CD4-positive, alpha-beta T cell treated with Interleukin-4 for 4 hours (primary cell): Measurements from ENCODE around the gene KANSL1.
"Not testable (repeated sequence)": the region's sequence is repeated elsewhere in the genome, so short reads cannot be mapped to it uniquely, and the experiment has no call there.

Source experiments
- DNase-seq: peaks from one replicate; pipeline ENCODE4 v3.0.0-alpha.2; 2020

KANSL1 gene

DNA sequence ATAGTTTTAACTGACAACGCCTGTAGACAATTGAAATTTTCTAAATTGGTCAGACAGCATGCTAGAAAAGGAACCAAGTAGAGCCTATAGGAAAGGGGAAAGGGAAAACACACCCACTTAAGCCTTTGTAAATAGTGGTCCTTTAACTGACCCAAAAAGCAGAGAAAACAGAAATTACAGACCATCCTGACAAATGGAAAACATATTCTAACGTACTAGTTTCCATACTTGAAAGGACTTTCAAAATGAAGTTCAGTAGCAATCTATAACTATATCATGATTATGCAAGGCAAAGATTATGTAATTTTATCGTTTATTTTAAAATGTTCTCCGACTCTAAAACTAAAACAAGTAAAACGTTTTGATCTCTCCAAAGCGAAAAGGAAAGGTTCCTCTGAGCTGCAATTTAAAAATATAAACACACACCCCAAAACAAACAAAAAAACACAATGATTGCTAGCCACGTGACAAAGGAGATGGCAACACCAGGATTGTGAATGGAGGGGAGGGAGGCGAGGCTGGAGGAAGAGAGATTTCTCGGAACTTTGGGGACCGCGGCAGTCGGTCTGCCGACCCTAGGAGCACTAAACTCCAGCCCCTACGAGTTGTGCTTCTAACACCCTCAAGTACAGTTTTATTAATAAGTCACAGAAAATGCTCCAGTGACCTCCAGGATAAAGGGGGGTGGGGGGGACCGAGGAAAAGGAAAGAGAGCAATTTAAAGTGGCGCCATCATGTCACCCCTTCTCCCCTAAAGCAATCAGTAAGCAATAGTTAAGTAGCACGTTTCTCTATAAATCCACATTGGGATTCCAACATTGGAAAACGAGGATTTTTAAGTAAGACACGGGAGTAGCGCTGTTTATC, 1.7 kb downstream of the KANSL1 start:
- DNase-seq = peak; percentile 45

DNA sequence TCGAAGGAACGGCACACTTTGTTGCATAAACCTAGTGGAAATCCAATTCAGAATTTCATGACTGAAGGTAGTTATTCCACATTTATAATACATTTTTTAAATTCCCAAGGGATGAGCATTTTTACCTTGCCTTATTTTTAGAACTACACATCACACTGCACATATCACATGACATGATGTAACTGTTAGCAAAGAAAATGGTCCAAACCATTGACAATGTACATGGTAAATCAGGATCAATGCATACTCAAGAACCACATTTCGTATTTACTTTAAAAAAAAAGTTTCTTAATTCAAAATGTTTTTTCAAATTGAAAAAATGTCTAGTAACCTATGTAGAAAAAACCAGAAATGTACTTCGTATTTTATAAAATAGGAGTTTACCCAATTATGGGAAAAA, 2.5 kb downstream of the KANSL1 start:
- no peak for DNase-seq

DNA sequence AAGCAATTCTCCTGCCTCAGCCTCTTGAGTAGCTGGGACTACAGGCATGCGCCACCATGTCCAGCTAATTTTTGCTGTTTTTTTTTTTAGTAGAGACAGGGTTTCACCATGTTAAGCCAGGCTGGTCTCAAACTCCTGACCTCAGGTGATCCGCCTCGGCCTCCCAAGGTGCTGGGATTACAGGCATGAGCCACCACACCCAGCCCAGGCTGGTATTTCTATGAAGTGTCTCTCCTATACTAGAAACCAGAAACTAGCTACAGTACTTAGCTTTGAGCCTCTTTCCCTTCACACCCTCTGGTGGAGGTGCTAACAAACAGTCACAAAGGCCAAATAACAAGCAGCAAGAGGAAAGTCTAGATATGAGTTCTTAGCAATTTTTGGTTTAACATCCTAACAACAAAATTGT, 6.4 kb downstream of the KANSL1 start:
- peak; percentile 68 for DNase-seq

DNA sequence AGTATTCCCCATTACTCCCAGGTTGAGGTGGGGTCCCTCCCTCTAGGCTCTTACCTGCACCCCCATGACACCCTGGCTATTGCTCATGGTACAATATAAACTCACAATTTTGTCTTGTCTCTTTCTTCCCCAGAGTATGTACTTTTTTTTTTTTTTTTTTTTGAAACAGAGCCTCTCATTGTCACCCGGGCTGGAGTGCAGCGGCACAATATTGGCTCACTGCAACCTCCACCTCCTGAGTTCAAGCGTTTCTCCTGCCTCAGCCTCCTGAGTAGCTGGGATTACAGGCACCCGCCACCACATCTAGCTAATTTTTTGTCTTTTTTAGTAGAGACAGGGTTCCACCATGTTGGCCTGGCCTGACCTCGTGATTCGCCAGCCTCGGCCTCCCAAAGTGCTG, 8.5 kb downstream of the KANSL1 start:
- DNase-seq = no peak

DNA sequence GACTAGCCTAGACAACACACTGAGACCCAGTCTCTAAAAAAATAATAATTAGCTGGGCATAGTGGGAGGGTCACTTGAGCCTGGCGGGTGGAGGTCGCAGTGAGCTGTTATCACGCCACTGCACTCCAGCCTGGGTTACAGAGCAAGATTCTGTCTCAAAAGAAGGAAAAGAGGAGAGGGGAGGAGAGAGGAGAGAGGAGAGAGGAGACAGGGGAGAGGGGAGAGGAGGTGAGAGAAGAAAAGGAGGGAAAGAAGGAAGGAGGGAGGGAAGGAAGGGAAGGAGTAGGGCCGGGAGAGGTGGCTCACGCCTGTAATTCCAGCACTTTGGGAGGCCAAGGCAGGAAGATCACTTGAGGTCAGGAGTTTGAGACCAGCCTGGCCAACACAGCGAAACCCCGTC, 9.8 kb downstream of the KANSL1 start:
- not testable (repeated sequence) for DNase-seq

DNA sequence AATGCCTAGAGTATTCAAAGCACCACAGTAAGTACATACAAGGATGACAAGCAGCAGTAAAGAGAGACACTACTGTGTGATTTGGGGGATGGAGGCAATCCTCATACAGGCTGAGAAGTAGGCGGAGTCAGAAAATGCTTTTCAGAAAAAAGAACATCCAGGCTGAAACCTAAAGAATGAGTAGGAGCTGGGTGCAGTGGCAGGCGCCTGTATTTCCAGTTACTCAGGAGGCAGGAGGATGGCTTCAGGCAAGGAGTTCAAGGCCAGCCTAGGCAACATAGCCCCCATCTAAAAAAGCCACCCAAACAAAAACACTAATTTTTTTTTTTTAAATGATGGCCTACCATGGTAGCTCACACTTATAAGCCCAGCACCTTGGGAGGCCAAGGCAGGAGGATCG, 10.3 kb downstream of the KANSL1 start:
- no peak for DNase-seq

DNA sequence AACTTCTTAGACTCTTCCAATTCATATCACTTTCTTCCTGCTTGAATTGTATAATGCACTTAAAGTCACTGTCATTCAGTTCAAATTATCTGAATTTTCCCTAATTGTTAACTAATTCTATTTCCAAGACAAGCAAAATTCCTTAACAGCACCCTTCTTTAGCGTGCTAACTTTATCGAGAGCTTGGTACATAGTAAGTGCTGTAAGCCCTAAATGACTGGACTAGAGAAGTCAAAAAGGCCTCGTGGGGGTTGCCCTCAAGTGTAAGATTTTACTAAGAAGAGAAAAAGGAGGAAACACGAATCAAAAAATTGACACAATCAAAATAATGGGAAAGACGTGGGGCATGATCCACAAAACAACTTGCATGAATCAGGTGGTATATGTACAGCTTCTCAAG, 11.3 kb downstream of the KANSL1 start:
- DNase-seq = no peak

DNA sequence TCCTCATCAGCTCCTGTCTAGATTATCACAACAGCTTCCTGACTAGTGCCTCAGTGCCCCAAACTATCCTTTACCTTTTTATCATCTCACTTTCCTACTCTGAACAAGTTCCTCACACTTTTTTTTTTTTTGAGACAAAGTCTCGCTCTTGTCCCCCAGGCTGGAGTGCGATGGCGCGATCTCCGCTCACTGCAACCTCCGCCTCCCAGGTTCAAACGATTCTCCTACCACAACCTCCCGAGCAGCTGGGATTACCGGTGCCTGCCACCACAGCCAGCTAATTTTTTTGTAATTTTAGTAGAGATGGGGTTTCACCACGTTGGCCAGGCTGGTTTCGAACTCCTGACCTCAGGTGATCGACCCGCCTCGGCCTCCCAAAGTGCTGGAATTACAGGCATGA, 11.9 kb downstream of the KANSL1 start:
- not testable (repeated sequence) for DNase-seq

DNA sequence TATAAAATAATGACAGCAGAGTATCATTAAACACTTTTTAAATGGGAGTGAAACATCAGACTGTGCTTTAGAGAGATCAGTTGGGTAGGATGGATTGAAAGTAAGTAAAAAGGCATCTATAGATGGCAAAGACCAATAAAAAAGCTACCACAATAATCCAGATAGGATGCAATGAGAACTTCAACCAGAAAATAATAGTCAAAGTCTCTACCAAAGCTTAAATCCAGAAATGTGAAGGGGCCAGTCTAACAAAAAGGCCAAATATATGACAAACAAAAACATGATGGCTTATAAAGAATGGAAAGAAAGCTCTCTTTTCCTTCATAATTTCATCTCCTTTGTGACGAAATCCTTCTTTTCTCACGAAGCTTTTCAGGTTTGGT, 12.3 kb downstream of the KANSL1 start:
- DNase-seq = no peak

DNA sequence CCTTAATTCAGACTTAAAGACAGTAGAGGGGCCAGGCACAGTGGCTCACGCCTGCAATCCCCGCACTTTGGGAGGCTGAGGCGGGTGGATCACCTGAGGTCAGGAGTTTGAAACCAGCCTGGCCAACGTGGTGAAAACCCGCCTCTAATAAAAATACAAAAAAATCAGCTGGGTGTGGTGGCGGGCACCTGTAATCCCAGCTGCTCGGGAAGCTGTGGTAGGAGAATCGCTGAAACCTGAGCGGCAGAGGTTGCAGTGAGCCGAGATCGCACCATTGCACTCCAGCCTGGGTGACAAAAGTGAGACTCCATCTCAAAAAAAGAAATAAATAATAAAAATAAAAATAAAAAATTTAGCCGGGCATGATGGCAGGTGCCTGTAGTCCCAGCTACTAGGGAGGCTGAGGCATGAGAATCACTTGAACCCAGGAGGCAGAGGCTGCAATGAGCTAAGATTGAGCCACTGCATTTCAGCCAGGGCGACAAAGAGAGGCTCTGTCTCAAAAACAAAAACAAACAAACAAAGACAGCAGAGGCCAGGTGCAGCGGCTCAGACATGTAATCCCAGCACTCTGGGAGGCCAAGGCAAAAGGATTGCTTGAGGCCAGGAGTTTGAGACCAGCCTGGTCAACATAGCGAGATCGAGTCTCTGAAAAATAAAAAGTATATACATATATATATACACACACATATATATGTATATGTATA, 12.9 kb downstream of the KANSL1 start:
- DNase-seq = not testable (repeated sequence)

DNA sequence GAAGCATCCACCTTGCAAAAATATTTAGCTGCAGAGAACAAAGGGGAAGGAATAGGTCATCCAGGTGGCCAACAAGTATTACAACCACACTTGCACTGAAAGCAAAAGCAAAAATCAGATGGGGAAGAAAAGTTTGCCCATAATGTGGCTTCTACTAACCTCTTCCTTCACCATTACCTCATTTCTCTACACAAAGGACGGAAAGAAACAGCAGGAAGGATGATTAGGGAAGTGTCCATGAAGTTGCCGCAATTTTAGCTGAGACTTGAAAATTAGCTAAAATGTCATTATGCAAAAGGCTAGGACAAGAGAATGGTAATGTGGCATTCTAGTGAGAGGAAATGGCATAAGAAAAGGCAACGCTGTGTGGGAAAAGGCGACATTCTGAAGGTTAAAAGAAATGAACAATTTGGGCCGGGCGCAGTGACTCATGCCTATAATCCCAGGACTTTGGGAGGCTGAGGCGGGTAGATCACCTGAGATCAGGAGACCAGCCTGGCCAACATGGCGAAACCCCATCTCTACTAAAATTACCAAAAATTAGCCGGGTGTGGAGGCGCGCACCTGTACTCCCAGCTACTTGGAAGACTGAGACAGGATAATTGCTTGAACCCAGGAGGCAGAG, 13.7 kb downstream of the KANSL1 start:
- DNase-seq = peak; percentile 32

DNA sequence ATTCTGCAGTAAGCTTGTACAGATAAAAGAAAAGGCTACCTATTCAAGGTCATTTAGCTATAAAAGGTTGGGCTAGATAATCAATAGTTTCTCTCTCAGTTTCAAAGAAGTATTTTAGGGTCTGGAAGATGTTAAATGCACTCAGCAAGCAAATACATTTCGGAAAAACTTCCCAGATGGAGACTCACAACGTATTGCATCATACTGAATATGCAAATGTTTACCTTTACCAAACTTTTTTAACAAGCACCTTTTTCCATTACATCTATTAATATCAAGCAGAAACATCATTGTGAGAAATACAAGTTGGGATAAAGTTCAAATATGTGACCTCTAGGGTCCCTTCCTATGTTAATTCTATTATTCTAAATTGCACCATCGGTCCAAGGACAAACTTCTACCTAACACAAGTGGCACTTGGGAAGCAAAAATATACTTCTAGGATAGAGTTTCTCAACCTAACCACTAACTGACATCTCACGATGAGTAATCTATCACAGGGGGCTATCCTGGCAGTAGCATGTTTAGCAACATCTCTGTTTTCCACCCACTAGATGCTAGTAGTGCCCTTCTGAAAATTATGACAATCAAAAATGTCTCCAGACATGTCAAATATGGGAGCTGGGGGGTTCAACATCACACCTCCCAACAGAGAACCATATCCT, 14.5 kb downstream of the KANSL1 start:
- DNase-seq = no peak

DNA sequence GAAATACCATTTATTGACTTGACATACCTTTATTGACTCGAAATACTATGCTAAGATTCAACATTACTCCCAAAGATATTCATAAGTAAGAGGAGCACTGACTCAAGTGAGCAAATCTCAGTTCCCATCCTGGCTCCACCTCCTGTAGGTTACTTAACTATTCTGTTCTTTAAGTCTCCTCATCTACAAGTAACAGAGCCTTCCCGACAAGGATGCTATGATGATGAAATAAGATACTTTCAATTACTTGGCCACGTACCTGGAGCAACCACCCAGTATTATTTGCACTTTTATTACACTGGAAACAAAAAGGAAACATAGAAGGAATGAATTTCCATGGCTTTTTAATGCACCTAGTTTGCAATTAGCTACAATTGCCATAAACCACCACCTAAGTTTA, 16.3 kb downstream of the KANSL1 start:
- no peak for DNase-seq

DNA sequence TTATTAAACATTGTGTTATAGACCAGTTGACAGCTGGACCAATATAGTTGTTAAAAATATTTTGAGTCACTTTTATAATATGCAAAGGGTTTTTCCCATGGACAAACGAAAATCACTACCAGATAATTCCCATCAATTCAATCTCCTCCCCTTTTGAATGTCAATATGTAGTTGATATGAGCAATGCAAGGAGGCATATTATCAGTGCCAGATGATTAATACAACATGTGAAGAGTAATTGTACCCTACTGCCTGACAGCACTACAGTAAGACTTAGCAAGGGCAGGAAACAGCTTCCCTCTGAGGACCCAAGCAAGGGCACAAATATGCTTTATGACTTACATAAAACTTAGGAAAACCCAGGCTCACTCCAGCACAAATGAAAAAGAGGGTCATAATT, 17.3 kb downstream of the KANSL1 start:
- no peak for DNase-seq

DNA sequence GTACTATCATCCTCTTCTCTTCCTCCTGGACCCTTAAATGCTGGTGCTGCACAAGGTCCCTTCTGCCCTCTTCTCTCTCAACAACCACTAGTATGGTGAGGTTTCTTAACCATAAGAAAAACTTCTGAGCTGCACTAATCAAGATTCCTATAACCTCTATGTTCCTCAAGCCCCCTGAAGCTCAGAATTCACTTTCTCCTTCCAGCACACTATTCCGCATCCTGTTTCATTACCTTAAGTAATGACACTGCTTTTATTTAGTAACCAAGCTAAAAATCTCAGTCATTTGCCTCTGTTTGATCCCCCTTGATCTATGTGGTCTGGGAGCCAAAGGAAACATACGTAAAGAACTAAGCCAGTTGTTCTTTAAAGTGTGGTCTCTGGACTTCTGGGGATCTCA, 20.1 kb downstream of the KANSL1 start:
- no peak for DNase-seq

DNA sequence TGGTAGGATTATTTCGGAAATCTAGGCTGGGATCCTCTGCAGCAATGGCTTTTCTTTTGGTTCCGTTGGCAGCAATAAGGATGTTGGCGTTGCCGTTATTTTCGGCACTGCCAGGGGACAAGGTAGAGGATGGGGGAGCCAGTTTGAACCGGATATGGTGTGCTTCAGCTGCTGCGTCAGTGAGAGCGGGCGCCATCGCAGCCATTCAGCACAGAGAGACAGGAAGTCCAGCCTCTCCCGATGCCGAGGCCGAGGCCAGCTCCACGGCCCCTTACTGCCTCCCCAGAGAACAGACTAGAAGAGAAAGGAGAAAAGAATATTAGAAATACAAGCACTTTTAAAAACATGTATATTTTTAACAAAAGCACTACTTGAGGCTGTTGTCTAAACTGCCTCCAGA, 21.3 kb downstream of the KANSL1 start:
- no peak for DNase-seq

DNA sequence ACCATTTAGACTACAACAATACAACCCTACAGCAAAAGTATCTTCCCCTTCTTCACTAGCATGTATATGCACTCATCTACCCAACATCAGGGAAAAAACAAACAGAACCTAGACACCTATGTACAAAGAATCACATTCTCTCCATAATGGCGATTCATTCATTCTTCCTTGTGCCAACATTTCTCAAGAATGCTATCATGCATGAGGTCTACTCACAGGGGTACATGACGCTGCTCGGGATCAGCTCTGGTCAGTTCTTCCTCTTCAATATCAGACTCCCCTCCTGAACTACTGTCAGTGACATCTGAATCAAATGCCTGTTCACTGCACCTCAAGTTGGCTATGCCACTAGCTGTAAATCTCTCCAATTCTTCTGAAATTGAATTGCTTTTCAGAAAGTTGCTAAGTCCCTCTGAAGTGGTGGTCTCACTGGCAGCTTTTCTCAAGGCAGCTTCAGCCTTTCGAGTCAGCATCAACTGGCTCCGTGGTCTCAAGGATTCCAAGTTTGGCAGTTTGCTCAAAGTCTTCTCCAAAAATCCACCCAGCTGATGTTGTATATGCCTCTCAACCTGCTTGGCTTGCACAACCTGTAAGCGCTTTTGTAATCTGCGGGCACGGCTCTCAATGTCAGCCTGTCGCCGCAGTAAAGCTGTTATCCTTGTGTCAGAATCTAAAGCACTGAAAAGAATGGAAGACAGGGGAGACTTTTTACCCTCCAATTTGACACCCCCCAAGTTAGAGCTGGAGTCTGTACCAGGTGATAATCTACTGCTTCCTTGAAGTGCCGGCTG, 22.4 kb downstream of the KANSL1 start:
- no peak for DNase-seq

DNA sequence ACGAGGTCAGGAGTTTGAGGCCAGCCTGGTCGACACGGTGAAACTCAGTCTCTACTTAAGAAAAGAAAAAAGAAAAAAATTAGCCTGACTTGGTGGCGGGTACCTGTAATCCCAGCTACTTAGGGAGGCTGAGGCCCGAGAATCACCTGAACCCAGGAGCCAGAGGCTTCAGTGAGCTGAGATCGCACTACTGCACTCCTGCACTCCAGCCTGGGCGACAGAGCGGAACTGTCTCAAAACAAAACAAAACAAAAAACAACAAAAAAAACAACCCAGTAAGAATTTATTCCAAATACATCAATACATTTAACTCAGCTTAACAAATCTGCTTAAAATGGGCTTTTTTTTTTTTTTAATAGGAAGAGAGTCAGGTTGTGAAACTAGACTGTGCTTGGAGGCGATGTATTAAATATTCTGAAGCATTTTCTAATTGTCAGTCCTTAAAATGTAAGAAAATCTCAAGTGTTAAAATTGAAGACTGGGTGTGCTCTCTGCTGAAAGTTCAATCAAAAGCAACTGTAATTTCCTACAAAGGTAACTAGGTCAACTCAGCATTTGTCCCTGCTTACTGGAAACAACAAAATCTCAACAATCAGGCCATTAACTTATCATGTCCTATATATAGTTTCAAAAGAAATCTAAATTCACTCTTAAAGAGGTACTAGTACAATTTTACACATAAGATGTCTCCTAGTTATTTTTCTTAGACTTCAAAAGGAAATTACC, 23.2 kb downstream of the KANSL1 start:
- no peak for DNase-seq

DNA sequence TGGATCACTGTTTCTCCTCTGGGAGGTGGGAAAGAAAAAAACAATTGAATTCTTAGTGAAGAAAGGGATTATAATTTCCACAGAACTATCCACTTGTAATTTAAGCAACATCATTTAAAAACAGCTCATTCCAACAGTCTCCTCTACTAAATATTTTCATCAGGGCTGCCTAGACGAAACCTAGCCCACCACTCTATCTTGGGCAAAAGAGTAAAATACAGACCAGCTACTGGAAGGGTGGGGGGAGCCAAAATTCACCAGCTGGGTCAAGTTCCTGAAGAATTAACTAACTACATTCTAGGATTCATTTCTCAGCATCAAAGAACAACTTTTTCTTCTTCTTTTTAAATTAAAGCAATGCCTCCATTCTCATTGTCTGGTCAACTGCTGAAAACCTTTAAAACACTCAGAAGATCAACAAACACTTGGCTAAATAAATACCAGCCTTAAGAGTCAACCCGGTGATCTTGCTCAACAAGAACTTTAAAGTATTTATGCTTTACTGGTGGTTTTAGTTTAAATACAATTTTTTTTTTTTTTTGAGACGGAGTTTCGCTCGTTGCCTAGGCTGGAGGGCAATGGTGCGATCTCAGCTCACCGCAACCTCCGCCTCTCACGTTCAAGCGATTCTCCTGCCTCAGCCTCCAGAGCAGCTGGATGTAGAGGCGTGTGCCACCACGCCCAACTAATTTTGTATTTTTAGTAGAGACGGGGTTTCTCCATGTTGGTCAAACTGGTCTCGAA, 25.2 kb downstream of the KANSL1 start:
- DNase-seq = no peak

DNA sequence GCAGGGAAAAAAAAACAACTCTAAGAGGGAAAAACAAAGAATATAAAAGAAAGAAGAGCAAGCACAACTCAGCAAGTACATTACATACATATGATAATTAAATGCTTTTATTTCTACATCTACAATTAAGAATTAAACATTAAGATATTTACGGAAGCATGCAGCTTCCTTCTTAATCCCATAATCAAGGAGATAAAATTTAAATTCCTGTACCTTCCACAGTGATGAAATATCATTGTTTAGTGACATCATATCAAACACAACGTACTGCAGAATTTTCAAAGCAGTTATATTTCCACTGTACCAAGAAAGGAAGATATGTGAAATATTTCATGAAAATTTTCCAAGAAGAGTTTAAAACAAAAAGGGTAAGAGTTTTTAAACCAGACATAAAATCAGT, 26.0 kb downstream of the KANSL1 start:
- no peak for DNase-seq

DNA sequence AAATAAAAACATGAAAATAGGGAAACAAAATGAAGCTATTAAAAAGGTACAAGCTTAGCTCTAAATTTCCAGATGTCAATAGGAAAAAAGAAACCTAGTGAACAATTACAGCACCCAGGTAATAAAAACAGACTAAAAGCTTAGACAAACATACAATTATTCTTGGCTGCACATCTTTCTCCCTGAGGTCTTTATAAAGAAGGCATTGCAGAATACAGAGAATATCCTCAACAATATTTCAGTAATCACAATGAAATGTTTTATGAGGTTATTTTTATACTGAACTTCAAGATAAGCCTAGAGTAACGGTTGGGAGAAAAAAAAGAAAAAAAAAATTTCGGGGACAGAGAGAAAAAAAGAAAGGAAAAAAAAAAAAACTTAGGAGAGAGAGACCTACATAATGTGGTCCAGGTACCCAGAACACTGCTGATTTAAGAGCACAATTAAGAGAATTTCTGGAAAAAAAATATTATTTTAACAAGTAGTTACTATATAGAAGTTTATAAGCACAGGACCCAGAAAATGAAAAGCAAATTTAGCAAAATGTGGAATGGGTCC, 26.5 kb downstream of the KANSL1 start:
- no peak for DNase-seq
